H1 (cell line): ENCODE measurements around the gene AGTR1. TPM values are rescaled to one million over a fixed set of nuclear protein-coding genes. Genes with fewer than 3 reads are reported as not detected.

Source experiments
- CTCF ChIA-PET: fragments of 300-600 bp; sonication (Branson Sonifier 250); formaldehyde crosslinking; loops from one replicate; lab custom pipeline; 2021; ENCODE audit not compliant: partially characterized antibody; lab: Charles Lee
- POLR2A ChIA-PET: fragments of 300-600 bp; sonication (Branson Sonifier 250); formaldehyde crosslinking; loops from one replicate; lab custom pipeline; 2021; ENCODE audit warnings: inconsistent platforms; ENCODE audit not compliant: partially characterized antibody; lab: Charles Lee
- DNase-seq, 2 experiments: peaks; one replicate each; pipeline versions ENCODE4 v3.0.0 to v3.0.0-alpha.2; 2010 to 2022; ENCODE audit warnings: low spot score in 2 of 2, low read depth in 1 of 2, mixed read lengths in 1 of 2
- FAIRE-seq: peaks from 2 replicates; lab custom pipeline; 2011; peaks lifted over from hg19 to GRCh38; lab: Jason Lieb, UNC
- H2AFZ ChIP-seq: 2 replicates; pipeline ENCODE4 v1.8.1; 2012; ENCODE audit warnings: low read length, inconsistent platforms
- H2AK5ac ChIP-seq: 2 replicates; pipeline ENCODE4 v1.6.1; 2013; ENCODE audit warnings: low read depth, low read length
- H2BK120ac ChIP-seq: replicated peaks from 2 replicates; pipeline ENCODE3; 2013; ENCODE audit warnings: low read depth, low read length, inconsistent platforms
- H2BK12ac ChIP-seq: 2 replicates; pipeline ENCODE4 v1.6.1; 2013; ENCODE audit warnings: low read depth, low read length
- H2BK15ac ChIP-seq: 2 replicates; pipeline ENCODE4 v1.6.1; 2013; ENCODE audit warnings: low read length
- H2BK20ac ChIP-seq: 2 replicates; pipeline ENCODE4 v1.6.1; 2013; ENCODE audit warnings: low read length
- H2BK5ac ChIP-seq: 2 replicates; pipeline ENCODE4 v1.6.1; 2013; ENCODE audit warnings: low read depth, low read length
- H3K14ac ChIP-seq: 2 replicates; pipeline ENCODE4 v1.6.1; 2013; ENCODE audit warnings: inconsistent platforms; ENCODE audit not compliant: insufficient read length
- H3K18ac ChIP-seq: 2 replicates; pipeline ENCODE4 v1.6.1; 2013; ENCODE audit warnings: low read length; ENCODE audit errors: extremely low read depth
- H3K23ac ChIP-seq: 2 replicates; pipeline ENCODE4 v1.6.1; 2013; ENCODE audit warnings: inconsistent platforms; ENCODE audit not compliant: insufficient read length
- H3K23me2 ChIP-seq: 2 replicates; pipeline ENCODE4 v1.6.1; 2013; ENCODE audit warnings: low read depth, low read length
- H3K27ac ChIP-seq: 2 replicates; pipeline ENCODE4 v1.6.1; 2011; ENCODE audit warnings: low read depth, low read length, inconsistent platforms
- H3K27me3 ChIP-seq, 4 experiments: replicated peaks in 1 of 4; 1 replicate in 1 of 4; 2 replicates in 3 of 4; pipeline versions ENCODE4 v1.6.1 to v1.8.1; 2011 to 2013; ENCODE audit warnings: low read length in 3 of 4, mild to moderate bottlenecking in 3 of 4, inconsistent platforms in 2 of 4, mixed read lengths in 2 of 4, moderate library complexity in 1 of 4; ENCODE audit not compliant: control insufficient read depth in 3 of 4, insufficient read depth in 3 of 4; ENCODE audit errors: extremely low read depth in 1 of 4
- H3K36me3 ChIP-seq, 4 experiments: 2 replicates each; pipeline versions ENCODE4 v1.6.1 to v1.8.1; 2011 to 2013; ENCODE audit warnings: mild to moderate bottlenecking in 4 of 4, low read length in 3 of 4, moderate library complexity in 2 of 4, control low read depth in 1 of 4, inconsistent platforms in 1 of 4; ENCODE audit not compliant: insufficient read depth in 4 of 4, control insufficient read depth in 2 of 4
- H3K4ac ChIP-seq: replicated peaks from 2 replicates; pipeline ENCODE3; 2013; ENCODE audit warnings: low read length, low read depth, mixed read lengths, inconsistent platforms; ENCODE audit not compliant: insufficient read length
- H3K4me1 ChIP-seq, 4 experiments: replicated peaks in 1 of 4; 1 replicate in 1 of 4; 2 replicates in 3 of 4; pipeline versions ENCODE4 v1.6.1 to v1.8.1; 2011 to 2013; ENCODE audit warnings: low read length in 3 of 4, inconsistent platforms in 2 of 4, mixed read lengths in 1 of 4; ENCODE audit not compliant: insufficient read depth in 4 of 4, control insufficient read depth in 3 of 4
- H3K4me2 ChIP-seq, 2 experiments: 2 replicates each; pipeline versions ENCODE4 v1.6.1 to v1.8.1; 2011 to 2013; ENCODE audit warnings: low read depth in 2 of 2, low read length in 2 of 2, control low read depth in 1 of 2, inconsistent platforms in 1 of 2, mild to moderate bottlenecking in 1 of 2; ENCODE audit not compliant: insufficient read depth in 1 of 2
- H3K4me3 ChIP-seq, 4 experiments: fragments of 200-600, 300-600 bp in 1 of 4; sonication (generic), shearing (Covaris generic), sonication (Bioruptor Twin) in 1 of 4; 2 replicates each; pipeline versions ENCODE4 v1.5.1 to v1.8.1; 2011 to 2016; ENCODE audit warnings: low read length in 4 of 4, low read depth in 3 of 4, control low read depth in 2 of 4, inconsistent platforms in 2 of 4, mild to moderate bottlenecking in 2 of 4, mixed read lengths in 1 of 4, moderate library complexity in 1 of 4; ENCODE audit not compliant: insufficient read depth in 2 of 4; ENCODE audit errors: extremely low read depth in 1 of 4
- H3K56ac ChIP-seq: replicated peaks from 2 replicates; pipeline ENCODE3; 2013; ENCODE audit warnings: low read depth, mild to moderate bottlenecking, mixed read lengths, low read length, inconsistent platforms; ENCODE audit not compliant: insufficient read length
- H3K79me1 ChIP-seq: 2 replicates; pipeline ENCODE4 v1.6.1; 2013; ENCODE audit warnings: low read depth, low read length, control low read depth
- H3K79me2 ChIP-seq, 2 experiments: 2 replicates each; pipeline versions ENCODE4 v1.6.1 to v1.8.1; 2012 to 2013; ENCODE audit warnings: low read length in 2 of 2, mild to moderate bottlenecking in 2 of 2, inconsistent platforms in 1 of 2; ENCODE audit not compliant: insufficient read depth in 2 of 2, control insufficient read depth in 1 of 2
- H3K9ac ChIP-seq, 4 experiments: replicated peaks in 1 of 4; 1 replicate in 1 of 4; 2 replicates in 3 of 4; pipeline versions ENCODE4 v1.6.1 to v1.8.1; 2011 to 2013; ENCODE audit warnings: low read depth in 3 of 4, low read length in 3 of 4, control low read depth in 2 of 4, mild to moderate bottlenecking in 2 of 4, moderate library complexity in 2 of 4, inconsistent platforms in 1 of 4; ENCODE audit errors: extremely low read depth in 1 of 4
- H3K9me3 ChIP-seq, 2 experiments: 2 replicates each; pipeline versions ENCODE4 v1.6.1 to v1.8.1; 2012 to 2013; ENCODE audit warnings: mild to moderate bottlenecking in 2 of 2, moderate library complexity in 2 of 2, control low read depth in 1 of 2, inconsistent platforms in 1 of 2, low read depth in 1 of 2, low read length in 1 of 2, mixed read lengths in 1 of 2; ENCODE audit not compliant: insufficient read depth in 2 of 2
- H4K20me1 ChIP-seq, 2 experiments: replicated peaks in 1 of 2; 2 replicates each; pipeline versions ENCODE3 to v1.8.1; 2011 to 2013; ENCODE audit warnings: inconsistent platforms in 2 of 2, low read length in 2 of 2, mild to moderate bottlenecking in 1 of 2; ENCODE audit not compliant: insufficient read depth in 2 of 2, control insufficient read depth in 1 of 2
- H4K5ac ChIP-seq: 2 replicates; pipeline ENCODE4 v1.6.1; 2013; ENCODE audit warnings: low read length, low read depth, mixed read lengths, inconsistent platforms; ENCODE audit not compliant: insufficient read length
- H4K8ac ChIP-seq: 2 replicates; pipeline ENCODE4 v1.8.0; 2013; ENCODE audit warnings: mild to moderate bottlenecking, moderate library complexity, low read length, inconsistent platforms; ENCODE audit not compliant: insufficient read depth; ENCODE audit errors: extremely low read depth
- H4K91ac ChIP-seq: replicated peaks from 2 replicates; pipeline ENCODE3; 2013; ENCODE audit warnings: low read length, mixed read lengths, inconsistent platforms; ENCODE audit not compliant: insufficient read length
- CREB1 ChIP-seq: IDR thresholded peaks from 2 replicates; pipeline ENCODE4 v1.6.1; 2012; ENCODE audit warnings: inconsistent platforms
- KDM4A ChIP-seq: IDR thresholded peaks from one replicate; pipeline ENCODE4 v1.7.1; 2012; ENCODE audit warnings: low read depth, mild to moderate bottlenecking, moderate library complexity, low read length, inconsistent platforms; ENCODE audit not compliant: severe bottlenecking
- PHF8 ChIP-seq: fragments of 200-600 bp; sonication (generic); conservative IDR thresholded peaks from 2 replicates; pipeline ENCODE4 v1.7.1; 2012; ENCODE audit warnings: low read depth, mild to moderate bottlenecking, inconsistent platforms, low read length, moderate library complexity
- SIN3A ChIP-seq, 2 experiments: IDR thresholded peaks in 1 of 2; conservative IDR thresholded peaks in 1 of 2; 2 replicates each; pipeline ENCODE4 v1.6.1; 2011 to 2012; ENCODE audit warnings: low read length in 2 of 2, improper control_type of control experiment in 1 of 2, low read depth in 1 of 2, mild to moderate bottlenecking in 1 of 2
- SP4 ChIP-seq: IDR thresholded peaks from 2 replicates; pipeline ENCODE4 v1.6.1; 2012; ENCODE audit warnings: low read length, inconsistent platforms
- SUZ12 ChIP-seq: fragments of 200-600 bp; sonication (generic); IDR thresholded peaks from 2 replicates; pipeline ENCODE4 v1.6.1; 2012; ENCODE audit warnings: mild to moderate bottlenecking, inconsistent platforms, low read length, moderate library complexity, mixed read lengths
- TAF1 ChIP-seq: IDR thresholded peaks from 2 replicates; pipeline ENCODE4 v1.6.1; 2011; ENCODE audit warnings: mild to moderate bottlenecking, low read depth, low read length
- TBP ChIP-seq: IDR thresholded peaks from 2 replicates; pipeline ENCODE4 v1.6.1; 2011; ENCODE audit warnings: low read depth, low read length, improper control_type of control experiment
- WGBS, 2 experiments: shearing (Covaris generic) in 1 of 2; methylation state at CpG; one replicate each; pipeline versions ENCODE4 v1.1.6 to v1.1.7; 2013 to 2015; ENCODE audit warnings: low lambda C conversion rate in 2 of 2, mixed read lengths in 2 of 2, inconsistent platforms in 1 of 2, low coverage in 1 of 2, missing lambda C conversion rate in 1 of 2; ENCODE audit not compliant: insufficient replicate concordance in 2 of 2, insufficient coverage in 1 of 2, insufficient read length in 1 of 2; ENCODE audit errors: extremely low coverage in 1 of 2, missing lambda C conversion rate in 1 of 2; 5-methylcytosine and 5-hydroxymethylcytosine counted together
- long read RNA-seq, 2 experiments: library from RNA in 1 of 2; library from capped mRNA in 1 of 2; stranded (forward); transcript quantifications; one replicate each; pipeline ENCODE4 v2.0.0, GENCODE V29; 2021; ENCODE audit warnings: inconsistent platforms in 1 of 2
- polyA minus RNA-seq, 3 experiments: library from RNA; depleted of rRNA, polyadenylated mRNA; stranded (reverse); fragments of >200 nt; gene quantifications; 1 replicate in 2 of 3; 2 replicates in 1 of 3; pipeline ENCODE4 v1.2.3, GENCODE V29; 2011
- polyA plus RNA-seq, 7 experiments: library from polyadenylated mRNA; depleted of rRNA in 3 of 7; stranded (reverse) in 5 of 7; unstranded in 2 of 7; fragments of >200 nt in 5 of 7; fragments of 200-250 nt in 2 of 7; gene quantifications; 1 replicate in 5 of 7; 2 replicates in 1 of 7; 4 replicates in 1 of 7; pipeline versions ENCODE4 v1.2.1 to v1.2.3, GENCODE V29; 2011 to 2013; ENCODE audit warnings: missing spikeins in 2 of 7, mixed read lengths in 2 of 7
- total RNA-seq: library from RNA; stranded (reverse); fragmentation: NEBNext Ultra II Directional; extraction: Animal tissue kit (Norgen Biotek cat#: 25700); gene quantifications from 2 replicates; pipeline ENCODE4 v1.2.1, GENCODE V29; 2021

The AGTR1 gene
- total RNA-seq (not detected in 2 replicates), polyA plus RNA-seq (2011; rRNA removed) (0.03 and 0.06 TPM in 2 replicates), polyA minus RNA-seq (2011; rRNA and poly(A)+ RNA removed) (not detected in 2 replicates)
- 0.08 TPM for polyA plus RNA-seq (2011; cell fraction: cytosol; rRNA removed)
- polyA plus RNA-seq (2011; cell fraction: nucleus; rRNA removed) = not detected
- not detected in 4 replicates for polyA plus RNA-seq (2012, experiment 1 of 2)
- polyA plus RNA-seq (2012, experiment 2 of 2) = not detected
- 0.18 TPM for polyA plus RNA-seq (2013, experiment 1 of 2)
- polyA plus RNA-seq (2013, experiment 2 of 2) = 0.20 TPM
- not detected for polyA minus RNA-seq (2011; cell fraction: cytosol; rRNA and poly(A)+ RNA removed)
- polyA minus RNA-seq (2011; cell fraction: nucleus; rRNA and poly(A)+ RNA removed) = not detected
- long read RNA-seq, experiment 1 = 0 reads
- long read RNA-seq, experiment 2 = 0 reads

DNA sequence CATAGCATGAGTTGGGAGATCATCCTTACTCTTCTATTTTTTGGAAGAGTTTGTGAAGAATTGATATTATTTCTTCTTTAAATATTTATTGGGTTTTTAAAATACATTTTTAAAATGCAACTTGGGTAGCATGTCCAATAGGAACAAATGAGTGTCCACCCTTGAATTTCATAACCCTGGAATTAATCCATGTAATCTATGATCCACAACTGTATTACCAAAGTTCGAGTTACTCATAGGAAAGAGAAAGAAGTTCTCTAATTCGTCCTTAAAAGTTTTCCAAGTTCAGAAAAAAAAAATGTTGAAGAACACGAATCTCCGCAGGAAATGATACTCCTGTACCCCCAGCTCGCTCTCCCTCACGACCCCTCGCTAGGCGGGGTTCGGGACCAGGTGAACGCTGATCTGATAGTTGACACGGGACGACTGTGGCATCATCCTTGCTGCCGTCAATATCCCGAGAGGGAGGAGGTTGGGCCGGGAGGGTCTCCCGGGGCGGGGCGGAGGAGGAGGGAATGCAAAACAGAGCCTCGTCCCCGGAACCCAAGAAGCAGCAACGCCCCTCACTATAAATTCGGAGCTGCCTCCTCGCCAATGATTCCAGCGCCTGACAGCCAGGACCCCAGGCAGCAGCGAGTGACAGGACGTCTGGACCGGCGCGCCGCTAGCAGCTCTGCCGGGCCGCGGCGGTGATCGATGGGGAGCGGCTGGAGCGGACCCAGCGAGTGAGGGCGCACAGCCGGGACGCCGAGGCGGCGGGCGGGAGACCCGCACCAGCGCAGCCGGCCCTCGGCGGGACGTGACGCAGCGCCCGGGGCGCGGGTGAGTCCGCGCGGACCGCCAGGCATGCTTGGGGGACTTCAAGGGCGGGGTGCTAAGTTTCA lies at the start of gene AGTR1:
AGTR1 (plus strand) TSS at position 598 of the 884 bp plus-strand sequence. CDS start 43,133 bp downstream, outside the sequence.
- peak; percentile 23 to 79 for DNase-seq
- Histone ChIP-seq H3K23me2 (peaks cover 4% of the 10 kb centered on the region; the same call in 1 of the 2 replicates), H2BK12ac (no peak within 1 kb of the TSS), H3K79me2 (no peaks in the 10 kb centered on the region), H3K27ac (no peak within 1 kb of the TSS), H2BK5ac (no peak within 1 kb of the TSS), H3K4ac (no peak within 1 kb of the TSS), H3K4me1 (peaks cover 0 to 3% (median 0%) of the 10 kb centered on the region in 4 experiments; a peak in 1 of 7 replicates), H3K14ac (no peak within 1 kb of the TSS), H2BK20ac (no peak within 1 kb of the TSS), H2AK5ac (no peak within 1 kb of the TSS), H4K20me1 (no peaks in the 10 kb centered on the region), H4K5ac (no peak within 1 kb of the TSS), H3K27me3 (peaks cover 10 to 28% (median 19%) of the 10 kb centered on the region in 4 experiments), H2BK120ac (no peak within 1 kb of the TSS), H3K4me2 (peak within 1 kb of the TSS; percentile 70 to 82), H3K9me3 (no peaks in the 10 kb centered on the region), H3K23ac (no peak within 1 kb of the TSS), H4K91ac (no peak within 1 kb of the TSS), H3K56ac (no peak within 1 kb of the TSS), H3K79me1 (no peaks in the 10 kb centered on the region), H2BK15ac (no peak within 1 kb of the TSS), H3K18ac (no peak within 1 kb of the TSS), H2AFZ (peak within 1 kb of the TSS; percentile 78; the same call in 1 of the 2 replicates), H3K36me3 (no peaks in the 10 kb centered on the region), H4K8ac (no peak within 1 kb of the TSS), H3K4me3 (peak within 1 kb of the TSS; percentile 36 to 66 (median 46)), H3K9ac (no peak within 1 kb of the TSS)
- FAIRE-seq = no peak
- ChIA-PET POLR2A (interaction anchor here (0.9 kb wide), 1 partner anchor 19 kb away, joined by 3 read pairs; no protein-coding TSS in a partner anchor), CTCF (interaction anchor here (0.6 to 0.9 kb wide), 3 partner anchors 11 to 170 kb away, joined by 3 to 5 read pairs (median 5); no protein-coding TSS in a partner anchor)
- WGBS, 2 experiments = 7% methylated on average over 30 of the region's 61 CpGs; no CpG with 5 or more reads in 1 of the 2 experiments
- TF ChIP-seq SUZ12 = peak; percentile 24; the same call in 1 of the 2 replicates
- no peak for TF ChIP-seq SP4
- peak; percentile 27; the same call in 1 of the 2 replicates for TF ChIP-seq CREB1
- TF ChIP-seq SIN3A (conservative IDR thresholded peaks at IDR 0.05 in 1 of 2, IDR thresholded peaks at IDR 0.05 in 1 of 2; ENCODE audit: low read depth in 1 of 2, low read length in 2 of 2) = peak; percentile 77 to 86; a peak in 3 of 4 replicates
- TF ChIP-seq TAF1 = 0 out of 2 replicates have a peak, but pooled peaks have one; percentile 28
- TF ChIP-seq PHF8 = no peak
- peak; percentile 78 for TF ChIP-seq KDM4A
- peak; percentile 48; the same call in 1 of the 2 replicates for TF ChIP-seq TBP
